Central memory CD8-positive, alpha-beta T cell (primary cell): ENCODE results near the gene ABCC10.
"Not testable (repeated sequence)": the region's sequence is repeated elsewhere in the genome, so short reads cannot be mapped to it uniquely, and the experiment has no call there.

Source experiments
- ATAC-seq: fragments of 150-1000 bp; cut with Tn5 transposase; replicated peaks from 2 replicates; pipeline ENCODE4 v1.10.0; 2022; ENCODE audit warnings: mild to moderate bottlenecking, moderate FRiP score, moderate number of reproducible peaks; ENCODE audit not compliant: poor library complexity, severe bottlenecking; ENCODE audit errors: extremely low read depth
- DNase-seq, 2 donors: peaks; one replicate each; pipeline ENCODE4 v3.0.0; 2021; ENCODE audit warnings: low spot score in 2 of 2
- H3K27ac Mint-ChIP-seq: one replicate; pipeline ENCODE4 v1.8.0; 2022; ENCODE audit warnings: low read depth, mild to moderate bottlenecking, moderate library complexity, mixed read lengths
- H3K27me3 Mint-ChIP-seq: one replicate; pipeline ENCODE4 v1.8.0; 2022; ENCODE audit warnings: mixed read lengths
- H3K36me3 Mint-ChIP-seq: one replicate; pipeline ENCODE4 v1.8.0; 2022; ENCODE audit warnings: mild to moderate bottlenecking, moderate library complexity, mixed read lengths; ENCODE audit not compliant: insufficient read depth
- H3K4me1 Mint-ChIP-seq: one replicate; pipeline ENCODE4 v1.8.0; 2022; ENCODE audit warnings: mixed read lengths
- H3K4me3 Mint-ChIP-seq: one replicate; pipeline ENCODE4 v1.8.0; 2022; ENCODE audit warnings: mild to moderate bottlenecking, moderate library complexity, mixed read lengths
- H3K9me3 Mint-ChIP-seq: one replicate; pipeline ENCODE4 v1.8.0; 2022; ENCODE audit warnings: mixed read lengths

Gene ABCC10

GRCh38 chr6:43415275-43415674 lies 12.1 kb upstream of the ABCC10 start:
- ATAC-seq = not testable (repeated sequence)

GRCh38 chr6:43416935-43417334 lies 10.4 kb upstream of the ABCC10 start:
- H3K27me3 Mint-ChIP-seq = no peaks in the 10 kb centered on the region
- H3K27ac Mint-ChIP-seq = no peak overlapping the region
- ATAC-seq (no peak), DNase-seq (no peak)
- H3K4me3 Mint-ChIP-seq = no peak overlapping the region
- H3K9me3 Mint-ChIP-seq = no peaks in the 10 kb centered on the region
- no peaks in the 10 kb centered on the region for H3K4me1 Mint-ChIP-seq
- H3K36me3 Mint-ChIP-seq = peaks cover 2% of the 10 kb centered on the region

More at GRCh38 chr6:43415275-43415674, 12.1 kb upstream of the ABCC10 start:
- H3K27me3 Mint-ChIP-seq, H3K9me3 Mint-ChIP-seq, H3K36me3 Mint-ChIP-seq, DNase-seq, H3K4me3 Mint-ChIP-seq, H3K4me1 Mint-ChIP-seq, H3K27ac Mint-ChIP-seq: not testable (repeated sequence)

- H3K4me1 Mint-ChIP-seq = no peaks in the 10 kb centered on the region
- DNase-seq (no peak), ATAC-seq (no peak)
- H3K9me3 Mint-ChIP-seq = no peaks in the 10 kb centered on the region
- no peak overlapping the region for H3K27ac Mint-ChIP-seq
- H3K27me3 Mint-ChIP-seq = no peaks in the 10 kb centered on the region
- H3K4me3 Mint-ChIP-seq = no peak overlapping the region
- H3K36me3 Mint-ChIP-seq = peaks cover 2% of the 10 kb centered on the region
Observed at GRCh38 chr6:43420012-43420709, 7.2 kb upstream of the ABCC10 start.

GRCh38 chr6:43421831-43422230 lies 5.5 kb upstream of the ABCC10 start:
- H3K27ac Mint-ChIP-seq = no peak overlapping the region
- DNase-seq (no peak), ATAC-seq (no peak)
- peaks cover 4% of the 10 kb centered on the region for H3K36me3 Mint-ChIP-seq
- H3K9me3 Mint-ChIP-seq = no peaks in the 10 kb centered on the region
- H3K4me3 Mint-ChIP-seq = no peak overlapping the region
- no peaks in the 10 kb centered on the region for H3K27me3 Mint-ChIP-seq
- no peaks in the 10 kb centered on the region for H3K4me1 Mint-ChIP-seq

GRCh38 chr6:43425083-43425482 lies 2.3 kb upstream of the ABCC10 start:
- Mint-ChIP-seq H3K36me3 (peaks cover 10% of the 10 kb centered on the region), H3K4me1 (peaks cover 19% of the 10 kb centered on the region)
- DNase-seq, H3K27ac Mint-ChIP-seq, H3K9me3 Mint-ChIP-seq, ATAC-seq, H3K4me3 Mint-ChIP-seq, H3K27me3 Mint-ChIP-seq: not testable (repeated sequence)

GRCh38 chr6:43426928-43427405 lies 374 bp upstream of the ABCC10 start:
- no peaks in the 10 kb centered on the region for H3K27me3 Mint-ChIP-seq
- no peaks in the 10 kb centered on the region for H3K9me3 Mint-ChIP-seq
- no peak for DNase-seq
- peak overlapping the region; percentile 84 for H3K27ac Mint-ChIP-seq
- H3K36me3 Mint-ChIP-seq = peaks cover 11% of the 10 kb centered on the region
- H3K4me1 Mint-ChIP-seq = peaks cover 24% of the 10 kb centered on the region
- peak overlapping the region; percentile 93 for H3K4me3 Mint-ChIP-seq
- no peak for ATAC-seq

GRCh38 chr6:43428112-43428570 lies 800 bp downstream of the ABCC10 start:
- Mint-ChIP-seq H3K4me3 (peak overlapping the region; percentile 93), H3K4me1 (peaks cover 28% of the 10 kb centered on the region), H3K36me3 (peaks cover 13% of the 10 kb centered on the region), H3K9me3 (no peaks in the 10 kb centered on the region), H3K27ac (peak overlapping the region; percentile 84), H3K27me3 (no peaks in the 10 kb centered on the region)
- DNase-seq = no peak
- ATAC-seq = peak; percentile 47

GRCh38 chr6:43428874-43429273 lies 1.5 kb downstream of the ABCC10 start:
- DNase-seq = no peak
- H3K4me1 Mint-ChIP-seq = peaks cover 28% of the 10 kb centered on the region
- peak overlapping the region; percentile 84 for H3K27ac Mint-ChIP-seq
- no peak for ATAC-seq
- peaks cover 16% of the 10 kb centered on the region for H3K36me3 Mint-ChIP-seq
- H3K4me3 Mint-ChIP-seq = peak overlapping the region; percentile 93
- no peaks in the 10 kb centered on the region for H3K27me3 Mint-ChIP-seq
- H3K9me3 Mint-ChIP-seq = no peaks in the 10 kb centered on the region

- no peak for ATAC-seq
- Mint-ChIP-seq H3K36me3 (peaks cover 20% of the 10 kb centered on the region), H3K4me3 (no peak overlapping the region), H3K27me3 (no peaks in the 10 kb centered on the region), H3K27ac (no peak overlapping the region), H3K9me3 (no peaks in the 10 kb centered on the region), H3K4me1 (peaks cover 28% of the 10 kb centered on the region)
- no peak for DNase-seq
Observed at GRCh38 chr6:43432009-43432945, 4.9 kb downstream of the ABCC10 start.

- no peak overlapping the region for H3K4me3 Mint-ChIP-seq
- H3K9me3 Mint-ChIP-seq = no peaks in the 10 kb centered on the region
Observed at GRCh38 chr6:43433148-43433547, 5.8 kb downstream of the ABCC10 start.

GRCh38 chr6:43434001-43434840 lies 6.9 kb downstream of the ABCC10 start:
- no peak for ATAC-seq
- Mint-ChIP-seq H3K4me3 (no peak overlapping the region), H3K27ac (no peak overlapping the region)

More at GRCh38 chr6:43433148-43433547, 5.8 kb downstream of the ABCC10 start:
- Mint-ChIP-seq H3K27ac (no peak overlapping the region), H3K4me1 (peaks cover 26% of the 10 kb centered on the region), H3K36me3 (peaks cover 17% of the 10 kb centered on the region), H3K27me3 (no peaks in the 10 kb centered on the region)
- no peak for ATAC-seq
- no peak for DNase-seq

GRCh38 chr6:43434943-43435342 lies 7.6 kb downstream of the ABCC10 start:
- ATAC-seq (no peak), DNase-seq (no peak)
- Mint-ChIP-seq H3K27ac (no peak overlapping the region), H3K27me3 (no peaks in the 10 kb centered on the region), H3K4me1 (peaks cover 12% of the 10 kb centered on the region), H3K4me3 (no peak overlapping the region), H3K9me3 (no peaks in the 10 kb centered on the region), H3K36me3 (peaks cover 24% of the 10 kb centered on the region)

More at GRCh38 chr6:43434001-43434840, 6.9 kb downstream of the ABCC10 start:
- H3K4me1 Mint-ChIP-seq = peaks cover 15% of the 10 kb centered on the region
- H3K36me3 Mint-ChIP-seq = peaks cover 21% of the 10 kb centered on the region
- no peak for DNase-seq
- H3K9me3 Mint-ChIP-seq = no peaks in the 10 kb centered on the region
- H3K27me3 Mint-ChIP-seq = no peaks in the 10 kb centered on the region
